Spleen (tissue), 11 donors: ENCODE measurements around the gene ABHD5. TPM values are rescaled to one million over a fixed set of nuclear protein-coding genes. Genes with fewer than 3 reads are reported as not detected.
A peak's percentile ranks its signal among the peaks of the same experiment; 100 is the strongest.

Source experiments
- DNase-seq: peaks from one replicate; pipeline ENCODE4 v3.0.0-alpha.2; 2020
- H3K27ac ChIP-seq, 8 donors: fragments of 200-600 bp; sonication (generic) in 7 of 8; 1 replicate in 4 of 8; 2 replicates in 4 of 8; pipeline versions ENCODE4 v1.5.0 to v1.8.0; 2016 to 2021; ENCODE audit warnings: inconsistent platforms in 4 of 8, mild to moderate bottlenecking in 4 of 8, moderate library complexity in 1 of 8
- H3K27me3 ChIP-seq, 7 donors: fragments of 200-600 bp; sonication (generic) in 6 of 7; replicated peaks in 1 of 7; 1 replicate in 4 of 7; 2 replicates in 3 of 7; pipeline versions ENCODE4 v1.5.0 to v1.8.0; 2016 to 2021; ENCODE audit warnings: inconsistent platforms in 3 of 7, mild to moderate bottlenecking in 1 of 7
- H3K36me3 ChIP-seq, 6 donors: fragments of 200-600 bp; sonication (generic) in 5 of 6; 1 replicate in 4 of 6; 2 replicates in 2 of 6; pipeline versions ENCODE4 v1.5.0 to v1.8.0; 2016 to 2021; ENCODE audit warnings: inconsistent platforms in 2 of 6
- H3K4me1 ChIP-seq, 6 donors: fragments of 200-600 bp; sonication (generic) in 5 of 6; 1 replicate in 3 of 6; 2 replicates in 3 of 6; pipeline versions ENCODE4 v1.5.0 to v1.8.0; 2016 to 2021; ENCODE audit warnings: inconsistent platforms in 3 of 6
- H3K4me3 ChIP-seq, 8 donors: fragments of 200-600 bp; sonication (generic) in 7 of 8; 1 replicate in 4 of 8; 2 replicates in 4 of 8; pipeline versions ENCODE4 v1.5.0 to v1.8.0; 2016 to 2021; ENCODE audit warnings: inconsistent platforms in 4 of 8, mild to moderate bottlenecking in 4 of 8, moderate library complexity in 2 of 8
- H3K9me3 ChIP-seq, 8 donors: fragments of 200-600 bp; sonication (generic) in 7 of 8; 1 replicate in 4 of 8; 2 replicates in 4 of 8; pipeline versions ENCODE4 v1.5.0 to v1.8.0; 2016 to 2021; ENCODE audit warnings: inconsistent platforms in 4 of 8
- CTCF ChIP-seq, 11 experiments: fragments of 200-600 bp in 7 of 11; fragments of 450-650 bp in 4 of 11; sonication (generic) in 4 of 11; IDR thresholded peaks in 8 of 11; conservative IDR thresholded peaks in 3 of 11; 1 replicate in 7 of 11; 2 replicates in 4 of 11; pipeline versions ENCODE4 v1.4.0 to v1.8.0; 2016 to 2021; ENCODE audit warnings: antibody characterized with exemption in 11 of 11, inconsistent platforms in 4 of 11, mild to moderate bottlenecking in 1 of 11
- POLR2A ChIP-seq, 3 donors: fragments of 450-650 bp; IDR thresholded peaks; one replicate each; pipeline ENCODE4 v1.5.1; 2017; ENCODE audit warnings: antibody characterized with exemption in 3 of 3, mild to moderate bottlenecking in 1 of 3
- POLR2AphosphoS5 ChIP-seq, 3 donors: sonication (generic); formaldehyde crosslinking; IDR thresholded peaks; one replicate each; pipeline ENCODE4 v1.5.1; 2017; ENCODE audit warnings: antibody characterized with exemption in 3 of 3
- WGBS, 5 donors: extraction: QIAGEN DNeasy Blood & Tissue Kit in 3 of 5; methylation state at CpG; one replicate each; pipeline versions ENCODE4 v1.1.5 to v1.1.7; 2013 to 2018; 5-methylcytosine and 5-hydroxymethylcytosine counted together
- intact Hi-C: fragments of 100-400 bp; cut with DNase I; formaldehyde crosslinking; loops from one replicate; pipeline ENCODE4 v1.15.0; 2023; ENCODE audit warnings: low total_unique reads
- polyA plus RNA-seq, 3 donors: library from polyadenylated mRNA; stranded (reverse); fragments of 200-250 nt; gene quantifications; one replicate each; pipeline ENCODE4 v1.2.1, GENCODE V29; 2013
- total RNA-seq, 7 donors: library from RNA; depleted of rRNA in 3 of 7; stranded (reverse); fragments of >200 nt in 3 of 7; fragmentation: NEBNext Ultra II Directional in 4 of 7; extraction: Animal tissue kit (Norgen Biotek cat#: 25700) in 4 of 7; gene quantifications; one replicate each; pipeline versions ENCODE4 v1.1.0 to v1.2.1, GENCODE V29; 2016 to 2021
- donor health status: healthy with polysubstance abuse.
- donor health status: DM: no; HTN: no; CAD: no; lungs with moderate emphysema.
- donor health status: DM: no; HTN: no; CAD: no.
- donor health status: Bipolar disorder and iron deficiency.
- donor health status: healthy.
- donor health status: DM: no; HTN: no; CAD: no.
- donor health status: DM: yes; HTN: yes; CAD: no.

Gene ABHD5
- total and polyA plus RNA-seq, 10 donors = 2.6 to 44.8 (median 23.1) TPM

GRCh38 chr3:43755516-43756200, 64.9 kb downstream of the ABHD5 start:
- no peak for DNase-seq
- H3K4me1 ChIP-seq = peaks cover 0 to 29% (median 17%) of the 10 kb centered on the region in 6 donors
- TF ChIP-seq POLR2A (IDR thresholded peaks at IDR 0.05) (no peak), POLR2AphosphoS5 (IDR thresholded peaks at IDR 0.05) (no peak), CTCF (IDR thresholded peaks at IDR 0.05 in 8 of 11, conservative IDR thresholded peaks at IDR 0.05 in 3 of 11) (no peak)
- H3K9me3 ChIP-seq = no peaks in the 10 kb centered on the region
- no peak overlapping the region for H3K4me3 ChIP-seq
- H3K27me3 ChIP-seq = no peaks in the 10 kb centered on the region
- intact Hi-C loops = no loop called here
- H3K36me3 ChIP-seq = no peaks in the 10 kb centered on the region
- H3K27ac ChIP-seq = peak overlapping the region in 3 of 8 donors; percentile 11 to 49 (median 27)
- 77 to 83% (median 80%) methylated on average over 8 of the region's 8 CpGs for WGBS, 5 donors

- peaks cover 0 to 29% (median 17%) of the 10 kb centered on the region in 6 donors for H3K4me1 ChIP-seq
- H3K27ac ChIP-seq = no peak overlapping the region
- H3K36me3 ChIP-seq = no peaks in the 10 kb centered on the region
- intact Hi-C loops = no loop called here
- TF ChIP-seq POLR2AphosphoS5 (IDR thresholded peaks at IDR 0.05) (no peak), CTCF (IDR thresholded peaks at IDR 0.05 in 8 of 11, conservative IDR thresholded peaks at IDR 0.05 in 3 of 11) (no peak), POLR2A (IDR thresholded peaks at IDR 0.05) (no peak)
- no peak for DNase-seq
- no peak overlapping the region for H3K4me3 ChIP-seq
- H3K9me3 ChIP-seq = no peaks in the 10 kb centered on the region
- no peaks in the 10 kb centered on the region for H3K27me3 ChIP-seq
- 79 to 96% (median 83%) methylated on average over 2 of the region's 2 CpGs for WGBS, 5 donors
These were observed 67.1 kb downstream of the ABHD5 start for GRCh38 chr3:43757666-43758321.

- H3K4me3 ChIP-seq = no peak overlapping the region
- intact Hi-C loops = no loop called here
These were observed 68.0 kb downstream of the ABHD5 start for GRCh38 chr3:43758592-43759225.

More at GRCh38 chr3:43758592-43759225, 68.0 kb downstream of the ABHD5 start:
- H3K36me3 ChIP-seq = no peaks in the 10 kb centered on the region
- TF ChIP-seq POLR2AphosphoS5 (IDR thresholded peaks at IDR 0.05) (no peak), POLR2A (IDR thresholded peaks at IDR 0.05) (no peak), CTCF (IDR thresholded peaks at IDR 0.05 in 8 of 11, conservative IDR thresholded peaks at IDR 0.05 in 3 of 11) (no peak)
- no peaks in the 10 kb centered on the region for H3K9me3 ChIP-seq
- 40 to 48% (median 43%) methylated on average over 4 of the region's 4 CpGs for WGBS, 5 donors
- DNase-seq = no peak
- peak overlapping the region in 2 of 8 donors; percentile 19 to 37 for H3K27ac ChIP-seq
- H3K27me3 ChIP-seq = no peaks in the 10 kb centered on the region
- peaks cover 0 to 29% (median 17%) of the 10 kb centered on the region in 6 donors for H3K4me1 ChIP-seq
